Ovary (tissue), 3 donors: ENCODE measurements around the gene YLPM1.

ENCODE experiments used
- CTCF ChIP-seq, 3 donors: fragments of 450-650 bp in 2 of 3; fragments of 200-600 bp in 1 of 3; IDR thresholded peaks; one replicate each; pipeline versions ENCODE4 v1.5.1 to v1.8.0; 2016 to 2022; ENCODE audit warnings: antibody characterized with exemption in 3 of 3, mild to moderate bottlenecking in 1 of 3
- POLR2A ChIP-seq: fragments of 450-650 bp; IDR thresholded peaks from one replicate; pipeline ENCODE4 v1.6.1; 2017; ENCODE audit warnings: antibody characterized with exemption, mild to moderate bottlenecking, moderate library complexity
- donor health status: DM: no; HTN: no; CAD: no.

GRCh38 chr14:74871819-74872218, 108.7 kb downstream of the YLPM1 start:
- TF ChIP-seq CTCF (IDR thresholded peaks at IDR 0.05) (no peak), POLR2A (no peak)
